Vagina (tissue), 2 donors: Measurements from ENCODE around the gene CLASP2. TPM values are rescaled to one million over a fixed set of nuclear protein-coding genes. Genes with fewer than 3 reads are reported as not detected.
"Not testable (repeated sequence)": the region's sequence is repeated elsewhere in the genome, so short reads cannot be mapped to it uniquely, and the experiment has no call there.

Experiments used
- DNase-seq, 2 donors: peaks; one replicate each; pipeline ENCODE4 v3.0.0-alpha.2; 2017; ENCODE audit errors: extremely low spot score in 2 of 2
- H3K27ac ChIP-seq: fragments of 200-600 bp; sonication (generic); one replicate; pipeline ENCODE4 v1.5.1; 2019
- H3K27me3 ChIP-seq: fragments of 200-600 bp; sonication (generic); one replicate; pipeline ENCODE4 v1.5.1; 2019
- H3K36me3 ChIP-seq, 2 donors: fragments of 200-600 bp; sonication (generic); one replicate each; pipeline ENCODE4 v1.5.1; 2017 to 2019
- H3K4me1 ChIP-seq: fragments of 200-600 bp; sonication (generic); one replicate; pipeline ENCODE4 v1.5.1; 2019
- H3K4me3 ChIP-seq, 2 donors: fragments of 200-600 bp; sonication (generic); 1 replicate in 1 of 2; 2 replicates in 1 of 2; pipeline ENCODE4 v1.5.1; 2016 to 2019
- H3K9me3 ChIP-seq: fragments of 200-600 bp; sonication (generic); one replicate; pipeline ENCODE4 v1.5.1; 2019
- POLR2A ChIP-seq, 2 donors: fragments of 450-650 bp; IDR thresholded peaks; one replicate each; pipeline ENCODE4 v1.6.1; 2017; ENCODE audit warnings: antibody characterized with exemption in 2 of 2, mild to moderate bottlenecking in 2 of 2, moderate library complexity in 2 of 2
- POLR2AphosphoS5 ChIP-seq, 2 donors: sonication (generic); formaldehyde crosslinking; IDR thresholded peaks; one replicate each; pipeline ENCODE4 v1.9.0; 2017; ENCODE audit warnings: antibody characterized with exemption in 2 of 2, mild to moderate bottlenecking in 2 of 2, low read depth in 1 of 2; ENCODE audit not compliant: insufficient read depth in 1 of 2
- intact Hi-C: fragments of 100-400 bp; cut with DNase I; formaldehyde crosslinking; loops from one replicate; pipeline ENCODE4 v1.15.1; 2023
- total RNA-seq: library from RNA; depleted of rRNA; stranded (reverse); fragments of >200 nt; gene quantifications from one replicate; pipeline ENCODE4 v1.2.3, GENCODE V29; 2016
- TF ChIP-seq, protein P1 (sequence below), 3 experiments: fragments of 450-650 bp in 2 of 3; fragments of 200-600 bp in 1 of 3; sonication (generic) in 1 of 3; IDR thresholded peaks; one replicate each; pipeline ENCODE4 v1.5.1; 2017 to 2019; ENCODE audit warnings: antibody characterized with exemption in 3 of 3, mild to moderate bottlenecking in 2 of 3, moderate library complexity in 2 of 3

The CLASP2 gene
- 69.5 TPM for total RNA-seq

DNA sequence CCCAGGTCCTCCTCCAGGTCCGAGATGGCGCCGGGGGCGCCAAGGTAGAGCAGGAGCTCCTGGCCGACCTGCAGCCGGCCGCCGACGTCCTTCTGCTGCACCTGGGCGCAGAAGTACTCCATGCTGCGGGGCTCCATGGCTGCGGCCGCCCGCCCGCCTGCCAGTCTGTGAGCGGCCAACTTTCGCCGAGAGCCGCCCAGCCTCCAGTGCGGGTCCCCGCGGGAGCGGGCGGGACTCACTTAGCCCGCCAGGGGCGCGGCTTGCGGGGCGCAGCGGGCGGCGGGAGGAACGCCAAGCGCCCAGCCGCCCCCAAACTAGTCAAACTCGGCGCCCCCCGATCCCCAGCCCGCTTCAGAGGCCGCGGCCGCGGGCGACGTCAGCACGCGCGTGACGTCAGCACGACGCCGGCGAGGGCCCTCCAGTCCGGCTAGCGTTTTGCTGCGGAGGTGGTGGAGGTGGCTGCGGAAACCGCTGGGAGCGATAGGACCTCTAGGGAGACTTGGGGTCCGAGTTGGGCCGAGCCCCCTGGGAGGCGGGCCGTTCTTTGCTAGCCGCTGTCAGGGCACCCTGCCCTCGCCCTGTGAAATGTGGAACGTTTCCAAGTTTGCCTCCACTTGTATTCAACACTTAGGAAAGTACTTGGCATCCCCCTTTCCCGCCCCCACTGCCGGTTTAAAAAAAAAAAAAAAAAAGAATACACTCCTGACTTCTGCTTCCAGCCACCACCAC lies at the start of gene CLASP2:
Gene CLASP2 (minus strand): TSS at position 389 of the 729 bp plus-strand sequence. CDS start 252 bp downstream, at position 137.
- TF ChIP-seq, protein P1, sequence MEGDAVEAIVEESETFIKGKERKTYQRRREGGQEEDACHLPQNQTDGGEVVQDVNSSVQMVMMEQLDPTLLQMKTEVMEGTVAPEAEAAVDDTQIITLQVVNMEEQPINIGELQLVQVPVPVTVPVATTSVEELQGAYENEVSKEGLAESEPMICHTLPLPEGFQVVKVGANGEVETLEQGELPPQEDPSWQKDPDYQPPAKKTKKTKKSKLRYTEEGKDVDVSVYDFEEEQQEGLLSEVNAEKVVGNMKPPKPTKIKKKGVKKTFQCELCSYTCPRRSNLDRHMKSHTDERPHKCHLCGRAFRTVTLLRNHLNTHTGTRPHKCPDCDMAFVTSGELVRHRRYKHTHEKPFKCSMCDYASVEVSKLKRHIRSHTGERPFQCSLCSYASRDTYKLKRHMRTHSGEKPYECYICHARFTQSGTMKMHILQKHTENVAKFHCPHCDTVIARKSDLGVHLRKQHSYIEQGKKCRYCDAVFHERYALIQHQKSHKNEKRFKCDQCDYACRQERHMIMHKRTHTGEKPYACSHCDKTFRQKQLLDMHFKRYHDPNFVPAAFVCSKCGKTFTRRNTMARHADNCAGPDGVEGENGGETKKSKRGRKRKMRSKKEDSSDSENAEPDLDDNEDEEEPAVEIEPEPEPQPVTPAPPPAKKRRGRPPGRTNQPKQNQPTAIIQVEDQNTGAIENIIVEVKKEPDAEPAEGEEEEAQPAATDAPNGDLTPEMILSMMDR (IDR thresholded peaks at IDR 0.05), result peak in 2 of 3 experiments; percentile 17
- TF ChIP-seq POLR2A (IDR thresholded peaks at IDR 0.05) (peak in 1 of 2 donors; percentile 58), POLR2AphosphoS5 (IDR thresholded peaks at IDR 0.05; ENCODE audit: insufficient read depth in 1 of 2, low read depth in 1 of 2) (peak; percentile 20 to 87)
- intact Hi-C loops, result no loop called here
- peaks cover 15% of the 10 kb centered on the region for H3K4me1 ChIP-seq
- DNase-seq, result peak in 1 of 2 donors; percentile 92
- no peaks in the 10 kb centered on the region for H3K36me3 ChIP-seq
- H3K27me3 ChIP-seq, result no peaks in the 10 kb centered on the region
- H3K4me3 ChIP-seq, result peak within 1 kb of the TSS; percentile 71 to 93
- H3K27ac ChIP-seq, result peak within 1 kb of the TSS; percentile 97
- H3K9me3 ChIP-seq, result no peaks in the 10 kb centered on the region

DNA sequence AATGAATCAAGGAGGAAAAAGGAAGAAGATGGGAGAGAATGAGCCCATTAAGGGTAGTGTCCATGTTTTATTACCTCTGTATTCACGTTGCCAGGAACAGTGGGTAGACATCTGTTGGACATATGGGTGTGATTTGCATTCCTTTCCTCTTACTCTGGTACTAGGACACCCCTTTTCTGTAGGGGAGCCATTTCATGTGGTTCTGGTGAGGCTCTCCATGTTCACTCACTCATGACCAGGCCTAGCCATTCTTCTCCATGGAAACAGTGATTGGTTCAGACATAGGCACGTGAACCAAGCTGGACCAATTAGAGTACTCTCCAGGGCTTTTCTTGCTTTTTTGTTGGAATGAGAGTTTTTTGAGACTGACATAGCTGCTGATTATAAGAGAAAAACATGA lies 40.8 kb upstream of the CLASP2 start:
- no peak overlapping the region for H3K27ac ChIP-seq
- no peaks in the 10 kb centered on the region for H3K4me1 ChIP-seq
- no peaks in the 10 kb centered on the region for H3K9me3 ChIP-seq
- no peak for DNase-seq
- no peak overlapping the region for H3K4me3 ChIP-seq
- TF ChIP-seq POLR2AphosphoS5 (IDR thresholded peaks at IDR 0.05; ENCODE audit: insufficient read depth in 1 of 2, low read depth in 1 of 2), result no peak
- TF ChIP-seq, protein P1 (IDR thresholded peaks at IDR 0.05), result no peak
- no peak for TF ChIP-seq POLR2A (IDR thresholded peaks at IDR 0.05)
- H3K27me3 ChIP-seq, result no peaks in the 10 kb centered on the region
- intact Hi-C loops, result no loop called here
- no peaks in the 10 kb centered on the region for H3K36me3 ChIP-seq

DNA sequence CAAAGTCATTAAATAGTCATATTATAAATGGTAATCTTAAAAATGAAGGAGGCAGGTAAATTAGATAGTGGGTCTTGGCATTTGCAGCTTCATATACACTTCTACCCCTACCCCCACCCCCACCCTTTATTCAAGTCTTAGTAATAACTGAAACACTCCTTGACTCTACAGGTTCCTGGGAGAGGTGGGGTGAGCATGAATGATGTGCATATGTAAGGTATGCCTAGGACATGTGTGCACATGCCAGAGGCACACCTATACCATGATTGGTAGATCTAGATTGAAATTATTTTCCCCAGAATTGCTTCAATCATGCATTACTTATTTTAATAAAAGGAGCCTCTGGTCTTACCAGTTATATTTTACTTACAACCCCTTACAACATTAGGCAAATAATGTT lies 40.2 kb upstream of the CLASP2 start:
- Histone ChIP-seq H3K27me3 (no peaks in the 10 kb centered on the region), H3K4me1 (no peaks in the 10 kb centered on the region), H3K36me3 (no peaks in the 10 kb centered on the region), H3K9me3 (no peaks in the 10 kb centered on the region), H3K27ac (no peak overlapping the region), H3K4me3 (no peak overlapping the region)
- TF ChIP-seq POLR2AphosphoS5 (IDR thresholded peaks at IDR 0.05; ENCODE audit: insufficient read depth in 1 of 2, low read depth in 1 of 2), result no peak
- TF ChIP-seq POLR2A (IDR thresholded peaks at IDR 0.05), result no peak
- TF ChIP-seq, protein P1 (IDR thresholded peaks at IDR 0.05), result no peak
- no peak for DNase-seq
- intact Hi-C loops, result no loop called here

DNA sequence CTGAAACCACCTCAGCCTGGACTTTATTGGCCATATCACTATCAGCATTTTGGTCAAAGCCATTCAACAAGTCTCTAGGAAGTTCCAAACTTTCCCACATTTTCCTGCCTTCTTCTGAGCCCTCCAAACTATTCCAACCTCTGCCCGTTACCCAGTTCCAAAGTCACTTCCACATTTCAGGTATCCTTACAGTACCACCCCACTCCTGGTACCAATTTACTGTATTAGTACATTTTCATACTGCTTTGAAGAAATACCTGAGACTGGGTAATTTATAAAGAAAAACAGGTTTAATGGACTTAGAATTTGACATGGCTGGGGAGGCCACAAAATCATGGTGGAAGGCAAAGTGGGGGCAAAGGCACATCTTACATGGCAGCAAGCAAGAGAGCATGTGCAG lies 36.3 kb upstream of the CLASP2 start:
- DNase-seq, H3K36me3 ChIP-seq, H3K27me3 ChIP-seq, H3K9me3 ChIP-seq, H3K4me1 ChIP-seq, H3K4me3 ChIP-seq, intact Hi-C loops, H3K27ac ChIP-seq: not testable (repeated sequence)

DNA sequence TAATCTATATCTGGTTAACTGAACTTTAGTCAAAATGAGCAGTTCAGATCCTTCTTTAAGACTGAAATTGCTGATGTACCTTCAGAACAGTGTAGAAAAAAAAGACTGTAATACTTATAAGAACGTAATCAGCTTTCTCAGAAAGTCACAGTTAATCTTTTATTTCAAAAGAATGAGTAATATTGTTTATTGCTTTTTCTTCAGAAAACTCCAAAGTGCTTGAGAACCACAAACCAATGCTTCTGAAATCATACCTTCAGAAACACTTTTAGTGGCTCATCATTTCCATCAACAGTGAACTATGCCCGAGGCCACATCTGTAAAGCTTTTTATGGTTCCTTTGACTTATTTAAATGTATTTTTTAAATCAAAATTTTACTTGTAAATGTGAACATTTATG lies 33.3 kb upstream of the CLASP2 start:
- H3K36me3 ChIP-seq, result no peaks in the 10 kb centered on the region
- H3K9me3 ChIP-seq, result no peaks in the 10 kb centered on the region
- no peaks in the 10 kb centered on the region for H3K4me1 ChIP-seq
- H3K27ac ChIP-seq, result no peak overlapping the region
- TF ChIP-seq, protein P1 (IDR thresholded peaks at IDR 0.05), result no peak
- TF ChIP-seq POLR2A (IDR thresholded peaks at IDR 0.05) (no peak), POLR2AphosphoS5 (IDR thresholded peaks at IDR 0.05; ENCODE audit: insufficient read depth in 1 of 2, low read depth in 1 of 2) (no peak)
- intact Hi-C loops, result no loop called here
- no peak overlapping the region for H3K4me3 ChIP-seq
- H3K27me3 ChIP-seq, result no peaks in the 10 kb centered on the region
- DNase-seq, result no peak
